ENCODE results near the gene RCOR2. TPM values are rescaled to one million over a fixed set of nuclear protein-coding genes. Genes with fewer than 3 reads are reported as not detected.

Gene RCOR2
- polyA plus RNA-seq, 1 donor (not counting 4 experiments of a cell fraction or from before 2014, with no cell fraction given), result 0.46 TPM

GRCh38 chr11:63887386-63887999 lies 29.5 kb downstream of the RCOR2 start:
- Histone ChIP-seq H2AFZ (ENCODE audit: control insufficient read depth, low read length) (no peak overlapping the region), H3K4me1 (ENCODE audit: control insufficient read depth, extremely low read depth, insufficient read depth, low read length) (peaks cover 32% of the 10 kb centered on the region), H3K9me3 (ENCODE audit: control insufficient read depth, low read depth, low read length) (no peaks in the 10 kb centered on the region), H3K4me2 (ENCODE audit: control insufficient read depth, extremely low read depth, insufficient read depth, low read depth, low read length) (peak overlapping the region; percentile 99), H3K9me1 (ENCODE audit: control insufficient read depth, extremely low read depth, insufficient read depth, low read length) (no peaks in the 10 kb centered on the region), H3K27me3 (ENCODE audit: control insufficient read depth, extremely low read depth, insufficient read depth, low read length) (no peaks in the 10 kb centered on the region), H3K36me3 (ENCODE audit: control insufficient read depth in 2 of 2, extremely low read depth in 1 of 2, insufficient read depth in 2 of 2, low read length in 2 of 2) (peaks cover 12% of the 10 kb centered on the region in 2 experiments), H4K20me1 (ENCODE audit: control insufficient read depth, extremely low read depth, insufficient read depth, low read length) (peaks cover 5% of the 10 kb centered on the region), H3K79me2 (ENCODE audit: control insufficient read depth, insufficient read depth, low read length) (peaks cover 70% of the 10 kb centered on the region), H3K4me3 (ENCODE audit: control insufficient read depth in 2 of 3, extremely low read depth in 1 of 3, insufficient read depth in 2 of 3, low read depth in 1 of 3, low read length in 3 of 3) (no peak overlapping the region), H3K27ac (ENCODE audit: control insufficient read depth, insufficient read depth, low read length) (peak overlapping the region; percentile 89), H3K9ac (ENCODE audit: control insufficient read depth, extremely low read depth, insufficient read depth, low read length) (peak overlapping the region; percentile 22)
- FAIRE-seq, result no peak
- no peak for TF ChIP-seq EZH2 (IDR thresholded peaks at IDR 0.05; ENCODE audit: low read length)
- TF ChIP-seq, protein P1, sequence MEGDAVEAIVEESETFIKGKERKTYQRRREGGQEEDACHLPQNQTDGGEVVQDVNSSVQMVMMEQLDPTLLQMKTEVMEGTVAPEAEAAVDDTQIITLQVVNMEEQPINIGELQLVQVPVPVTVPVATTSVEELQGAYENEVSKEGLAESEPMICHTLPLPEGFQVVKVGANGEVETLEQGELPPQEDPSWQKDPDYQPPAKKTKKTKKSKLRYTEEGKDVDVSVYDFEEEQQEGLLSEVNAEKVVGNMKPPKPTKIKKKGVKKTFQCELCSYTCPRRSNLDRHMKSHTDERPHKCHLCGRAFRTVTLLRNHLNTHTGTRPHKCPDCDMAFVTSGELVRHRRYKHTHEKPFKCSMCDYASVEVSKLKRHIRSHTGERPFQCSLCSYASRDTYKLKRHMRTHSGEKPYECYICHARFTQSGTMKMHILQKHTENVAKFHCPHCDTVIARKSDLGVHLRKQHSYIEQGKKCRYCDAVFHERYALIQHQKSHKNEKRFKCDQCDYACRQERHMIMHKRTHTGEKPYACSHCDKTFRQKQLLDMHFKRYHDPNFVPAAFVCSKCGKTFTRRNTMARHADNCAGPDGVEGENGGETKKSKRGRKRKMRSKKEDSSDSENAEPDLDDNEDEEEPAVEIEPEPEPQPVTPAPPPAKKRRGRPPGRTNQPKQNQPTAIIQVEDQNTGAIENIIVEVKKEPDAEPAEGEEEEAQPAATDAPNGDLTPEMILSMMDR (optimal IDR thresholded peaks at IDR 0.05 in 1 of 3, IDR thresholded peaks at IDR 0.05 in 1 of 3, conservative IDR thresholded peaks at IDR 0.05 in 1 of 3; ENCODE audit: extremely low read depth in 1 of 3, insufficient read depth in 2 of 3, low read length in 3 of 3), result no peak
- DNase-seq (ENCODE audit: low read depth, low spot score), result no peak
- dilution Hi-C loops (cut with MboI; ENCODE audit: extremely low pct_ligation_motif_present, low sequenced_read_pairs), result no loop called here

GRCh38 chr11:63884196-63884932 lies 32.6 kb downstream of the RCOR2 start:
- TF ChIP-seq EZH2 (IDR thresholded peaks at IDR 0.05; ENCODE audit: low read length), result no peak
- TF ChIP-seq, protein P1 (optimal IDR thresholded peaks at IDR 0.05 in 1 of 3, IDR thresholded peaks at IDR 0.05 in 1 of 3, conservative IDR thresholded peaks at IDR 0.05 in 1 of 3; ENCODE audit: extremely low read depth in 1 of 3, insufficient read depth in 2 of 3, low read length in 3 of 3), result no peak
- Histone ChIP-seq H3K9me3 (ENCODE audit: control insufficient read depth, low read depth, low read length) (no peaks in the 10 kb centered on the region), H3K4me2 (ENCODE audit: control insufficient read depth, extremely low read depth, insufficient read depth, low read depth, low read length) (no peak overlapping the region), H4K20me1 (ENCODE audit: control insufficient read depth, extremely low read depth, insufficient read depth, low read length) (peaks cover 4% of the 10 kb centered on the region), H3K79me2 (ENCODE audit: control insufficient read depth, insufficient read depth, low read length) (peaks cover 59% of the 10 kb centered on the region), H2AFZ (ENCODE audit: control insufficient read depth, low read length) (no peak overlapping the region), H3K36me3 (ENCODE audit: control insufficient read depth in 2 of 2, extremely low read depth in 1 of 2, insufficient read depth in 2 of 2, low read length in 2 of 2) (peaks cover 4 to 7% of the 10 kb centered on the region in 2 experiments), H3K4me3 (ENCODE audit: control insufficient read depth in 2 of 3, extremely low read depth in 1 of 3, insufficient read depth in 2 of 3, low read depth in 1 of 3, low read length in 3 of 3) (no peak overlapping the region), H3K27me3 (ENCODE audit: control insufficient read depth, extremely low read depth, insufficient read depth, low read length) (no peaks in the 10 kb centered on the region), H3K4me1 (ENCODE audit: control insufficient read depth, extremely low read depth, insufficient read depth, low read length) (peaks cover 29% of the 10 kb centered on the region), H3K27ac (ENCODE audit: control insufficient read depth, insufficient read depth, low read length) (no peak overlapping the region), H3K9me1 (ENCODE audit: control insufficient read depth, extremely low read depth, insufficient read depth, low read length) (peaks cover 3% of the 10 kb centered on the region), H3K9ac (ENCODE audit: control insufficient read depth, extremely low read depth, insufficient read depth, low read length) (no peak overlapping the region)
- DNase-seq (ENCODE audit: low read depth, low spot score), result no peak
- FAIRE-seq, result no peak
- dilution Hi-C loops (cut with MboI; ENCODE audit: extremely low pct_ligation_motif_present, low sequenced_read_pairs), result no loop called here

Data from keratinocyte (primary cell).